ENCODE results near the gene POTEG. TPM values are rescaled to one million over a fixed set of nuclear protein-coding genes. Genes with fewer than 3 reads are reported as not detected.
"Not testable (repeated sequence)": the region's sequence is repeated elsewhere in the genome, so short reads cannot be mapped to it uniquely, and the experiment has no call there.

The POTEG gene
- total RNA-seq (not detected), polyA plus RNA-seq (not detected)
- long read RNA-seq, donor 1, result 0 reads
- long read RNA-seq, donor 2, result 0 reads
- long read RNA-seq, donor 3, result 0 reads

- H3K4me1 ChIP-seq; H3K4me3 ChIP-seq; ATAC-seq; intact Hi-C loops (cut with DNase I); H3K27ac ChIP-seq; DNase-seq; H3K36me3 ChIP-seq; H3K27me3 ChIP-seq; H3K9me3 ChIP-seq: not testable (repeated sequence)
- 67 to 77% methylated on average over 2 of the region's 12 CpGs; no CpG with 5 or more reads in 2 of the 4 donors for WGBS, 4 donors
Observed at GRCh38 chr14:19434241-19434640, at the start of gene POTEG. Gene POTEG (minus strand): TSS chr14:19434341. CDS start chr14:19434289, 52 bp downstream.

GRCh38 chr14:19482093-19482492 lies 48.0 kb upstream of the POTEG start:
- DNase-seq; intact Hi-C loops (cut with DNase I); H3K4me1 ChIP-seq; ATAC-seq; H3K27me3 ChIP-seq; H3K4me3 ChIP-seq; H3K27ac ChIP-seq; H3K36me3 ChIP-seq; H3K9me3 ChIP-seq: not testable (repeated sequence)
- 86 to 92% methylated on average over 13 of the region's 16 CpGs; no CpG with 5 or more reads in 2 of the 4 donors for WGBS, 4 donors

GRCh38 chr14:19481421-19481820 lies 47.3 kb upstream of the POTEG start:
- H3K4me3 ChIP-seq; intact Hi-C loops (cut with DNase I); H3K27me3 ChIP-seq; H3K4me1 ChIP-seq; H3K36me3 ChIP-seq; H3K27ac ChIP-seq; ATAC-seq; H3K9me3 ChIP-seq: not testable (repeated sequence)
- WGBS, 4 donors, result 81 to 89% methylated on average over 5 to 6 of the region's 16 CpGs; no CpG with 5 or more reads in 2 of the 4 donors
- DNase-seq, result peak in 1 of 5 donors; percentile 32

GRCh38 chr14:19480491-19480890 lies 46.4 kb upstream of the POTEG start:
- H3K4me1 ChIP-seq; H3K27me3 ChIP-seq; H3K4me3 ChIP-seq; DNase-seq; H3K36me3 ChIP-seq; H3K9me3 ChIP-seq; intact Hi-C loops (cut with DNase I); H3K27ac ChIP-seq; ATAC-seq: not testable (repeated sequence)
- WGBS, 4 donors, result 69 to 81% methylated on average over 2 of the region's 5 CpGs; no CpG with 5 or more reads in 2 of the 4 donors

- H3K36me3 ChIP-seq; H3K4me3 ChIP-seq; DNase-seq; H3K27me3 ChIP-seq; H3K9me3 ChIP-seq; H3K27ac ChIP-seq; ATAC-seq; intact Hi-C loops (cut with DNase I); H3K4me1 ChIP-seq: not testable (repeated sequence)
- WGBS, 4 donors, result 55 to 73% (median 67%) methylated on average over 6 of the region's 6 CpGs
Observed at GRCh38 chr14:19445761-19446160, 11.6 kb upstream of the POTEG start.

- H3K4me1 ChIP-seq; H3K27ac ChIP-seq; ATAC-seq; DNase-seq; intact Hi-C loops (cut with DNase I); H3K9me3 ChIP-seq; H3K4me3 ChIP-seq; H3K27me3 ChIP-seq; H3K36me3 ChIP-seq: not testable (repeated sequence)
- 57 to 79% (median 72%) methylated on average over 2 of the region's 3 CpGs for WGBS, 4 donors
Observed at GRCh38 chr14:19439826-19440225, 5.7 kb upstream of the POTEG start.

- H3K36me3 ChIP-seq; H3K27me3 ChIP-seq; H3K27ac ChIP-seq; ATAC-seq; H3K4me3 ChIP-seq; DNase-seq; H3K9me3 ChIP-seq; intact Hi-C loops (cut with DNase I); H3K4me1 ChIP-seq: not testable (repeated sequence)
- 11 to 25% (median 18%) methylated on average over 3 of the region's 5 CpGs for WGBS, 4 donors
Observed at GRCh38 chr14:19439219-19439618, 5.1 kb upstream of the POTEG start.

- ATAC-seq, result peak in 2 of 4 donors; percentile 25 to 38
- H3K4me1 ChIP-seq; DNase-seq; intact Hi-C loops (cut with DNase I); H3K36me3 ChIP-seq; H3K27ac ChIP-seq; H3K9me3 ChIP-seq; H3K27me3 ChIP-seq; H3K4me3 ChIP-seq: not testable (repeated sequence)
- WGBS, 4 donors, result 38 to 85% methylated on average over 1 of the region's 1 CpG; no CpG with 5 or more reads in 2 of the 4 donors
Observed at GRCh38 chr14:19437126-19437443, 2.9 kb upstream of the POTEG start.

GRCh38 chr14:19436311-19437125 lies 2.4 kb upstream of the POTEG start:
- H3K4me3 ChIP-seq; H3K27me3 ChIP-seq; H3K9me3 ChIP-seq; H3K4me1 ChIP-seq; H3K27ac ChIP-seq; H3K36me3 ChIP-seq; intact Hi-C loops (cut with DNase I): not testable (repeated sequence)
- WGBS, 4 donors, result 72 to 88% methylated on average over 1 to 2 of the region's 8 CpGs; no CpG with 5 or more reads in 2 of the 4 donors
- DNase-seq (peak in 1 of 5 donors; percentile 9), ATAC-seq (peak in 3 of 4 donors; percentile 12 to 51 (median 13))

- H3K36me3 ChIP-seq; H3K4me3 ChIP-seq; intact Hi-C loops (cut with DNase I); H3K27ac ChIP-seq; H3K4me1 ChIP-seq; H3K9me3 ChIP-seq; H3K27me3 ChIP-seq; DNase-seq: not testable (repeated sequence)
- no CpG with 5 or more reads among the region's 2 CpGs for WGBS, 4 donors
- ATAC-seq, result peak in 1 of 4 donors; percentile 13
Observed at GRCh38 chr14:19435852-19436251, 1.7 kb upstream of the POTEG start.

- H3K4me3 ChIP-seq; H3K4me1 ChIP-seq; H3K27me3 ChIP-seq; H3K9me3 ChIP-seq; H3K36me3 ChIP-seq; intact Hi-C loops (cut with DNase I); ATAC-seq; H3K27ac ChIP-seq: not testable (repeated sequence)
- peak in 1 of 5 donors; percentile 19 for DNase-seq
- WGBS, 4 donors, result 86 to 89% (median 88%) methylated on average over 26 to 53 of the region's 53 CpGs
Observed at GRCh38 chr14:19434891-19435290, 750 bp upstream of the POTEG start.
